ENCODE measurements around the gene SIGMAR1.

The SIGMAR1 gene

GRCh38 chr9:34636791-34637355 lies 714 bp downstream of the SIGMAR1 start:
- peak overlapping the region; percentile 81 for H2AFZ ChIP-seq (ENCODE audit: low read length)
- H3K4me3 ChIP-seq (ENCODE audit: low read length), result peak overlapping the region; percentile 95
- peak overlapping the region; percentile 62; the same call in 1 of the 2 replicates for H3K27ac ChIP-seq (ENCODE audit: low read length)

GRCh38 chr9:34635556-34635955 lies 2.0 kb downstream of the SIGMAR1 start:
- 0 out of 2 replicates have a peak overlapping the region, but pooled peaks have one; percentile 16 for H3K4me2 ChIP-seq (ENCODE audit: low read depth, low read length)

More at GRCh38 chr9:34636791-34637355, 714 bp downstream of the SIGMAR1 start:
- Histone ChIP-seq H3K27me3 (replicated peaks; ENCODE audit: insufficient read depth, low read length) (no peaks in the 10 kb centered on the region), H3F3A (ENCODE audit: insufficient read depth, low read length) (peaks cover 7% of the 10 kb centered on the region; the same call in 1 of the 2 replicates), H3K9me3 (replicated peaks; ENCODE audit: insufficient read depth, low read length) (no peaks in the 10 kb centered on the region), H4K20me1 (ENCODE audit: insufficient read depth, low read length) (no peaks in the 10 kb centered on the region), H3K4me2 (ENCODE audit: low read depth, low read length) (peak overlapping the region; percentile 79), H3K36me3 (replicated peaks; ENCODE audit: insufficient read depth, low read length) (no peaks in the 10 kb centered on the region), H3K9ac (ENCODE audit: low read length) (peak overlapping the region; percentile 90), H3K9me2 (replicated peaks; ENCODE audit: insufficient read depth, low read length) (no peaks in the 10 kb centered on the region), H3K4me1 (ENCODE audit: low read length) (peaks cover 4% of the 10 kb centered on the region), H3K79me2 (ENCODE audit: low read length) (peaks cover 25% of the 10 kb centered on the region)
- TF ChIP-seq CTCF (IDR thresholded peaks at IDR 0.05; ENCODE audit: low read length) (no peak), EZH2phosphoT487 (IDR thresholded peaks at IDR 0.05; ENCODE audit: low read length) (no peak), EZH2 (optimal IDR thresholded peaks at IDR 0.05; ENCODE audit: low read depth, low read length) (no peak)
- peak; percentile 8 for DNase-seq

GRCh38 chr9:34634551-34635248 lies 2.9 kb downstream of the SIGMAR1 start:
- Histone ChIP-seq H3K9ac (ENCODE audit: low read length) (no peak overlapping the region), H3K79me2 (ENCODE audit: low read length) (peaks cover 25% of the 10 kb centered on the region), H3K27ac (ENCODE audit: low read length) (no peak overlapping the region), H2AFZ (ENCODE audit: low read length) (no peak overlapping the region), H3K27me3 (replicated peaks; ENCODE audit: insufficient read depth, low read length) (peaks cover 17% of the 10 kb centered on the region), H3F3A (ENCODE audit: insufficient read depth, low read length) (peaks cover 7% of the 10 kb centered on the region; the same call in 1 of the 2 replicates), H3K4me1 (ENCODE audit: low read length) (peaks cover 4% of the 10 kb centered on the region), H3K9me2 (replicated peaks; ENCODE audit: insufficient read depth, low read length) (no peaks in the 10 kb centered on the region), H3K36me3 (replicated peaks; ENCODE audit: insufficient read depth, low read length) (no peaks in the 10 kb centered on the region), H4K20me1 (ENCODE audit: insufficient read depth, low read length) (no peaks in the 10 kb centered on the region), H3K4me3 (ENCODE audit: low read length) (no peak overlapping the region), H3K9me3 (replicated peaks; ENCODE audit: insufficient read depth, low read length) (no peaks in the 10 kb centered on the region), H3K4me2 (ENCODE audit: low read depth, low read length) (no peak overlapping the region)
- no peak for TF ChIP-seq EZH2 (optimal IDR thresholded peaks at IDR 0.05; ENCODE audit: low read depth, low read length)
- DNase-seq, result no peak

More at GRCh38 chr9:34635556-34635955, 2.0 kb downstream of the SIGMAR1 start:
- Histone ChIP-seq H3K27me3 (replicated peaks; ENCODE audit: insufficient read depth, low read length) (peaks cover 9% of the 10 kb centered on the region), H3K9ac (ENCODE audit: low read length) (no peak overlapping the region), H3F3A (ENCODE audit: insufficient read depth, low read length) (peaks cover 7% of the 10 kb centered on the region; the same call in 1 of the 2 replicates), H3K9me3 (replicated peaks; ENCODE audit: insufficient read depth, low read length) (no peaks in the 10 kb centered on the region), H3K27ac (ENCODE audit: low read length) (no peak overlapping the region), H3K79me2 (ENCODE audit: low read length) (peaks cover 25% of the 10 kb centered on the region), H4K20me1 (ENCODE audit: insufficient read depth, low read length) (no peaks in the 10 kb centered on the region), H3K9me2 (replicated peaks; ENCODE audit: insufficient read depth, low read length) (no peaks in the 10 kb centered on the region), H3K4me1 (ENCODE audit: low read length) (peaks cover 4% of the 10 kb centered on the region), H2AFZ (ENCODE audit: low read length) (no peak overlapping the region), H3K4me3 (ENCODE audit: low read length) (no peak overlapping the region), H3K36me3 (replicated peaks; ENCODE audit: insufficient read depth, low read length) (no peaks in the 10 kb centered on the region)
- TF ChIP-seq EZH2 (optimal IDR thresholded peaks at IDR 0.05; ENCODE audit: low read depth, low read length), result no peak
- TF ChIP-seq CTCF (IDR thresholded peaks at IDR 0.05; ENCODE audit: low read length), result no peak
- TF ChIP-seq EZH2phosphoT487 (IDR thresholded peaks at IDR 0.05; ENCODE audit: low read length), result no peak
- no peak for DNase-seq

Measured in MM.1S (cell line).